Esophagus mucosa (tissue), 1 donor: Measurements from ENCODE around the gene SLC29A3. TPM values are rescaled to one million over a fixed set of nuclear protein-coding genes. Genes with fewer than 3 reads are reported as not detected.
"Not testable (repeated sequence)": the region's sequence is repeated elsewhere in the genome, so short reads cannot be mapped to it uniquely, and the experiment has no call there.

Experiments
- ATAC-seq: fragments of 200-7000 bp; cut with Tn5 transposase; one replicate; pipeline ENCODE4 v1.9.1; 2020
- total RNA-seq: library from RNA; stranded (reverse); gene quantifications from one replicate; pipeline ENCODE4 v1.2.4, GENCODE V29; 2023
- donor health status: DM: yes; HTN: yes; CAD: no.

The SLC29A3 gene
- total RNA-seq, 1 donor from 2014 or later, result 0.92 TPM

GRCh38 chr10:71284544-71285179 lies 34.4 kb upstream of the SLC29A3 start:
- no peak for ATAC-seq

GRCh38 chr10:71285180-71285545 lies 33.9 kb upstream of the SLC29A3 start:
- peak; percentile 52 for ATAC-seq

- ATAC-seq, result no peak
Observed at GRCh38 chr10:71285986-71286385, 33.1 kb upstream of the SLC29A3 start.

GRCh38 chr10:71286521-71287294 lies 32.4 kb upstream of the SLC29A3 start:
- ATAC-seq, result no peak

GRCh38 chr10:71287456-71287855 lies 31.6 kb upstream of the SLC29A3 start:
- ATAC-seq, result no peak

- ATAC-seq, result no peak
Observed at GRCh38 chr10:71288461-71288860, 30.6 kb upstream of the SLC29A3 start.

GRCh38 chr10:71289421-71290130 lies 29.5 kb upstream of the SLC29A3 start:
- no peak for ATAC-seq

GRCh38 chr10:71290331-71290730 lies 28.7 kb upstream of the SLC29A3 start:
- ATAC-seq, result no peak

- no peak for ATAC-seq
Observed at GRCh38 chr10:71290806-71291527, 28.1 kb upstream of the SLC29A3 start.

- ATAC-seq, result no peak
Observed at GRCh38 chr10:71291528-71291900, 27.5 kb upstream of the SLC29A3 start.

- ATAC-seq, result no peak
Observed at GRCh38 chr10:71292624-71293445, 26.2 kb upstream of the SLC29A3 start.

GRCh38 chr10:71293446-71294084 lies 25.5 kb upstream of the SLC29A3 start:
- ATAC-seq, result peak; percentile 83

GRCh38 chr10:71294091-71294561 lies 24.9 kb upstream of the SLC29A3 start:
- peak; percentile 31 for ATAC-seq

GRCh38 chr10:71294856-71295255 lies 24.2 kb upstream of the SLC29A3 start:
- no peak for ATAC-seq

GRCh38 chr10:71295641-71296040 lies 23.4 kb upstream of the SLC29A3 start:
- no peak for ATAC-seq

- no peak for ATAC-seq
Observed at GRCh38 chr10:71296086-71296485, 23.0 kb upstream of the SLC29A3 start.

- ATAC-seq, result not testable (repeated sequence)
Observed at GRCh38 chr10:71296811-71297210, 22.2 kb upstream of the SLC29A3 start.

- no peak for ATAC-seq
Observed at GRCh38 chr10:71297343-71297742, 21.7 kb upstream of the SLC29A3 start.

- ATAC-seq, result no peak
Observed at GRCh38 chr10:71299071-71299785, 19.8 kb upstream of the SLC29A3 start.

- ATAC-seq, result peak; percentile 66
Observed at GRCh38 chr10:71300555-71301370, 18.3 kb upstream of the SLC29A3 start.
